GM18498 (cell line): Measurements from ENCODE around the gene CTBP2.

Source experiments
- ATAC-seq: cut with Tn5 transposase; IDR thresholded peaks from one replicate; pipeline ENCODE4 v1.9.1; 2021; ENCODE audit warnings: mild to moderate bottlenecking, moderate library complexity; ENCODE audit not compliant: unreplicated experiment

Gene CTBP2

GRCh38 chr10:125112697-125113494 lies 47.5 kb downstream of the CTBP2 start:
- no peak for ATAC-seq

- no peak for ATAC-seq
These were observed 49.1 kb downstream of the CTBP2 start for GRCh38 chr10:125111118-125111727.

- no peak for ATAC-seq
These were observed 52.3 kb downstream of the CTBP2 start for GRCh38 chr10:125107965-125108580.

- no peak for ATAC-seq
These were observed 53.0 kb downstream of the CTBP2 start for GRCh38 chr10:125107166-125107949.

GRCh38 chr10:125106586-125106985 lies 53.8 kb downstream of the CTBP2 start:
- no peak for ATAC-seq

DNA sequence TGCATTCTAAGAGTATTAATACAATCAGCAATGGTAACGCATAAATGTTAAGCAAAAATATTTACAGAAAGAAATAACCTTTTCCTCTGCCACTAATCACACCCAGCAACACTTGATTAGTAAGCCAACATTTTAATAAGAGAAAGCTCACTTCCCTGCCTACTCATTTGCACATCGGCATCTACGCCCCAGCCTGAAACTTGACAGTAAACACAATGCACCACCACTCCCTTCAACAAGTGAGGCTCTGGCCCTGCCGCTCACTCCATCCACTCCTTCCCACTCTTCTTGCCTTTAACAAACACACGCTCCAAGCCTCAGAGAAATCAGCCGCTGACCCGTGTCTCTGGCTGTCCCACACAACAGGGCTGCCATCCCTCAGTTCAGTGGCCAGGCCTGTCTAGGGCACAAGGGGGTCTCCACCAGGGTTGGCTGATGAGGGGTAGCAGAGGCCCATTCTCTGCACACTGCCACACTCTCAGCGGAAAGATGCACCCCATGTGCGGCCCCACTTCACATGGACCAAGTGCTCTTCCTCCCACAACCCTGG lies 54.6 kb downstream of the CTBP2 start:
- no peak for ATAC-seq

- no peak for ATAC-seq
These were observed 55.2 kb downstream of the CTBP2 start for GRCh38 chr10:125105155-125105554.

GRCh38 chr10:125104559-125104958 lies 55.8 kb downstream of the CTBP2 start:
- no peak for ATAC-seq

DNA sequence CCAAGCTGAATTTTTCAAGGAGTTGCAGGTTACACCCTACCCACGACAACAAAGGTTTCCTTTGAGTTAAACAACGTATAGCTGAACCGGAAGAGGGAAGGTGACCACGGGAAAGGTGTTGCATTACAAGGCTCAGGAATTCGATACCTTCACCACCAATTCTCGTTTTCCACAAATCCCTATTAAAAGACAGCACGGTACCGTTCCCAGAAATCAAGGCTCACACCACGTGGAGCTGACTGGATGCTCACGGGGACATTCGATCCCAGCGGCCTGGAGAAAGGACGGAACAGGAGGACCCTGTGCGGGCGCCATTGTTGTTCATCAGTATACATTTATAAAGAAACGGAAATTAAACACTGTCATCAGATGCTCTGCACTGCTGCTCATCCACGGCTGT lies 56.4 kb downstream of the CTBP2 start:
- no peak for ATAC-seq

GRCh38 chr10:125103466-125103865 lies 56.9 kb downstream of the CTBP2 start:
- no peak for ATAC-seq

DNA sequence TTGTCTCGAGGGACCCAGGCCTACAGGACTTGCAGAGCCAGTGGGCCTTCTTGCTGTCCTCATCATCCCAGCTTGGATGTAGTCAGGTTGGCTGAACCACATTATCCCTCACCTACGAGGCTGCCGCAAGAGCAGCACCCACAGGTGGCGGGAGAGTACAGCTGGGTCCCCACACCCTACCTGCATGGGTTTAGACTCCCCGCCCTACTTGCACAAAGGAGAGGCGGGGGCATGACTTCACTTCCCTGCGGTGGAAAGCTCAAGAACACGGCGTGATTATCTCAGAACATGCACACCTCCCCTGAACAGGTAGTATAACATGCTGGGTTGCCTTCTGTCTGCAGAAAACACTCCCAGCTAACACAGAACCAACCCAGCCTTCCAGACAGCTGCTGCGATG lies 57.5 kb downstream of the CTBP2 start:
- no peak for ATAC-seq

DNA sequence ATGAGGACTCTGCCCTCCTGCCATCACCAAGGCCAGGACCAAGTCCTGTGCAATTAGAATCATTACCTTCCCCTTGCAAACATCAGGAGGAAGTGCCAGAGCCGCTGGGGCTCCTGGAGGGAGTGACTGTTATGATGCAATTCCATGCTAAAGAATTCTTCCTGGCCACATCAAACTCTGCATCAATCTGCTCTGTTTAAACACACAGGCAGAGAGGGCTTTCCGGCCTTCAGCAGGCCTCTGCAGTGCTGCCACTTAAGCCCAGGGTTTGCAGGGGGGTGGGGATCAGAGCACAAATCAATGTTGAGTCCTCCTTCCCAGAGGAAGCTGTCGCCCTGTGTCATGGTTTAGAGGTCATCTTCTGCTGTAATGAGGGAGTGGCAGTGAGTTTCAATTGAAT lies 58.1 kb downstream of the CTBP2 start:
- no peak for ATAC-seq

- no peak for ATAC-seq
These were observed 58.8 kb downstream of the CTBP2 start for GRCh38 chr10:125101581-125101980.

GRCh38 chr10:125101049-125101448 lies 59.3 kb downstream of the CTBP2 start:
- no peak for ATAC-seq

DNA sequence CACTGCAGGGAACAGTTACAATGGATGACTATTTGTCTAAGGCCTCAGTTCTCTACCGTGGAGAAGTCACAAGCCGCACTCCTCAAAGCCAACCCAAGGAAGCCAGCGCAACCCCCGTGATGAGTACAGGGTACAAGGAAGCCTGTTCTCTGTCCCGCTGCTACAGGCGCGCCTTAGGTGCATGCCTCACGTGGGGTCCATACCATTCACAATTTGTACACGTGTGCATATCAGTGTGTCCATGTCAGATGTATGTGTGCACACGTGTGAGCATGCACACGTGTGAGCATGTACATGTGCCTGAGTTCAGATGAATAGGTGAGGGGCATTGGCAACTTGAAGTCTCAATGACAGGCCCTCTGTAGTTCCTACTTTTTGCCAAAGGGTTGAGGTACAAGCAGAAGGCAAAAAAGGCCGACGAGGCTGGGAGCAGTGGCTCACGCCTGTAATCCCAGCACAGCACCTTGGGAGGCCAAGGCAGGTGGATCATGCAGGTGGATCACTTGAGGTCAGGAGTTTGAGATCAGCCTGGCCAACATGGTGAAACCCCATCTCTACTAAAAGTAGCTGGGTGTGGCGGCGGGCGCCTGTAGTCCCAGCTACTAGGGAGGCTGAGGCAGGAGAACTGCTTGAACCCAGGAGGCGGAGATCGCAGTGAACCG lies 62.8 kb downstream of the CTBP2 start:
- ATAC-seq, result no peak

DNA sequence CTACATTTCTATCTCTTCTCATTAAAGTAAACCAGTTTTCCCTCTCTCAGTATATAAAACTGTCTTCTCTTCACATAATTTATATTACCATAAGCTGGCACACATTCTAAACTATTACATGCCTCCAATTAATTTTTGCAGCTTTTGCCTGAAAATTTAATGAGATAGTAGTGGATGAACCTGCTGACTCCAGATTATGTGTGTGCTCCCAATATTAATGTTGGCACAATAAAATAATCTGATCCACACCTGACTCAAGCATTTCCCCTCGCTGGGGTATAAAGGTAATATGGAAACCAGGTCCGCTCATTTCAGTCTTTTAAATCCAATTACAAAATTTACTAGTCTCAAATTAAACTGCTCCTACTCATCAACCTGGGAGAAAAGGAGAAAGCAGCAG lies 63.4 kb downstream of the CTBP2 start:
- no peak for ATAC-seq

- ATAC-seq, result no peak
These were observed 64.0 kb downstream of the CTBP2 start for GRCh38 chr10:125096371-125096770.

DNA sequence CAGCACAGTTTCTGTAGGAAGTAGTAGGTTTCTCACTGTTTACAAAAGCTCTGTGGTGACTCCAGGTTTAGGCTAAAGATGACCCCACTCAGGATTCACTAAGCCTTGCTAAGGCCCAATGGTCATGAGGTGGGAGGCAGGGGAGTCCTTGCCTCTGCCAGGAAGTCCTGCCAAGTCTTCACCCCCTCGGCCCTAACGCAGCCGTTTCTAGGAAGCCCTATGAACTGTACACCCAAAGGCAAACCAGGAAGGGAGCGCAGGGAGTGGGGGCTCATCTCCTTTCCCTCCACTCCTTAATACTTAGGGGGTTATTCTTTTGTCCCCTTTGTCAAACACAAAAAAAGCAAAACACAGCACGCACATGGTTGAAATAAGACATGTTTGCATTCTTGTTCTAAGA lies 64.6 kb downstream of the CTBP2 start:
- no peak for ATAC-seq

DNA sequence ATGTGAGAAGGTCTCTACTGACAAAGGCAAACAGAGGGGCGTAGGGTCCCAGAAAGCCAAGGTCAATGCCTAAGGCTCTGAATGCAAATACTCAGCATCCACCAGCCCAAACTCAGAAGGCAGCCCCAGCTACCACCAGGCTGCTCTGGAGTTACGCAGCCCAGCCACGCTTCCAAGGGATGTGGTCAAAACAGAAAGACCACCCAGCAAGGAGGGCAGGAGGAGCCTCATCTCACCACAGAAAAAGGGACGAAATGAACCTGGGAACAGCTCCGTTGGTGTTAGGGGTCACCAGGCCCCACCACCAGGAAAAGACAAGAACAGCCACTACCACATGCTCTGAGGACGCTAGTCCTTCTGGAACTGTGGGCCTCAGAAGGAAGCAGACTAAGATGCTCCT lies 65.1 kb downstream of the CTBP2 start:
- ATAC-seq, result no peak

- no peak for ATAC-seq
These were observed 65.6 kb downstream of the CTBP2 start for GRCh38 chr10:125094806-125095205.
